Measurements from ENCODE around the gene PINLYP.

DNA sequence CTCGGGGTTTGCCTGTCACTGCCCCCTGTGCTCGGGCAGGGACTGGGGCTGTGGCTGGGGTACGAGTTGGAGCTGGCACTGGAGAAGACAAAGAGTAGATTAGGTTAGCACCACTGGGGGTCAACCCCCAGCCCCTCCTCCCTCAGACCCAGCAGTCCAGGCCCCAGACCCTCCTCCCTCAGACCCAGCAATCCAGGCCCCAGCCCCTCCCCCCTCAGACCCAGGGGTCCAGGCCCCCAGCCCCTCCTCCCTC, 23.5 kb upstream of the PINLYP start:
- no peak for TF ChIP-seq POLR2A (IDR thresholded peaks at IDR 0.05)
- TF ChIP-seq, protein P1, sequence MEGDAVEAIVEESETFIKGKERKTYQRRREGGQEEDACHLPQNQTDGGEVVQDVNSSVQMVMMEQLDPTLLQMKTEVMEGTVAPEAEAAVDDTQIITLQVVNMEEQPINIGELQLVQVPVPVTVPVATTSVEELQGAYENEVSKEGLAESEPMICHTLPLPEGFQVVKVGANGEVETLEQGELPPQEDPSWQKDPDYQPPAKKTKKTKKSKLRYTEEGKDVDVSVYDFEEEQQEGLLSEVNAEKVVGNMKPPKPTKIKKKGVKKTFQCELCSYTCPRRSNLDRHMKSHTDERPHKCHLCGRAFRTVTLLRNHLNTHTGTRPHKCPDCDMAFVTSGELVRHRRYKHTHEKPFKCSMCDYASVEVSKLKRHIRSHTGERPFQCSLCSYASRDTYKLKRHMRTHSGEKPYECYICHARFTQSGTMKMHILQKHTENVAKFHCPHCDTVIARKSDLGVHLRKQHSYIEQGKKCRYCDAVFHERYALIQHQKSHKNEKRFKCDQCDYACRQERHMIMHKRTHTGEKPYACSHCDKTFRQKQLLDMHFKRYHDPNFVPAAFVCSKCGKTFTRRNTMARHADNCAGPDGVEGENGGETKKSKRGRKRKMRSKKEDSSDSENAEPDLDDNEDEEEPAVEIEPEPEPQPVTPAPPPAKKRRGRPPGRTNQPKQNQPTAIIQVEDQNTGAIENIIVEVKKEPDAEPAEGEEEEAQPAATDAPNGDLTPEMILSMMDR (IDR thresholded peaks at IDR 0.05): no peak

Data from right lobe of liver (tissue), 4 donors.